SK-N-SH treated with all-trans-retinoic acid at 6 μM for 48 hours (cell line): ENCODE data around the gene ZCCHC24.

Experiments
- ATAC-seq: fragments of 200-7000 bp; cut with Tn5 transposase; 3 replicates; pipeline ENCODE4 v1.9.1; 2020; ENCODE audit warnings: mild to moderate bottlenecking, moderate library complexity
- ESRRG ChIP-seq: fragments of 250-450 bp; sonication (Bioruptor Pico); IDR thresholded peaks from 2 replicates; pipeline ENCODE4 v1.6.1; 2021; ENCODE audit warnings: mild to moderate bottlenecking
- GLIS3 ChIP-seq: fragments of 250-450 bp; sonication (Bioruptor Pico); IDR thresholded peaks from 2 replicates; pipeline ENCODE4 v1.5.0; 2020; ENCODE audit warnings: mild to moderate bottlenecking, moderate library complexity
- ISL1 ChIP-seq: fragments of 250-450 bp; sonication (Bioruptor Pico); IDR thresholded peaks from 2 replicates; pipeline ENCODE4 v2.1.2; 2022; ENCODE audit warnings: mild to moderate bottlenecking, moderate library complexity
- OSR1 ChIP-seq: fragments of 250-450 bp; sonication (Bioruptor Pico); IDR thresholded peaks from 2 replicates; pipeline ENCODE4 v1.8.0; 2022; ENCODE audit warnings: moderate library complexity, mild to moderate bottlenecking, inconsistent platforms
- PPARA ChIP-seq: fragments of 250-450 bp; sonication (Bioruptor Pico); IDR thresholded peaks from 2 replicates; pipeline ENCODE4 v1.5.0; 2020; ENCODE audit warnings: mild to moderate bottlenecking, borderline replicate concordance
- SNAI2 ChIP-seq: fragments of 250-450 bp; sonication (Bioruptor Pico); IDR thresholded peaks from 2 replicates; pipeline ENCODE4 v1.5.0; 2020; ENCODE audit warnings: mild to moderate bottlenecking, moderate library complexity
- TCF4 ChIP-seq: fragments of 250-450 bp; sonication (Bioruptor Pico); IDR thresholded peaks from 2 replicates; pipeline ENCODE4 v1.8.0; 2021; ENCODE audit warnings: mild to moderate bottlenecking, moderate library complexity, borderline replicate concordance
- TOX ChIP-seq: fragments of 250-450 bp; sonication (Bioruptor Pico); IDR thresholded peaks from 2 replicates; pipeline ENCODE4 v1.8.0; 2021; ENCODE audit warnings: mild to moderate bottlenecking, moderate library complexity, borderline replicate concordance
- ZC3H10 ChIP-seq: fragments of 250-450 bp; sonication (Bioruptor Pico); IDR thresholded peaks from 2 replicates; pipeline ENCODE4 v1.5.1; 2021; ENCODE audit warnings: mild to moderate bottlenecking, moderate library complexity
- ZNF565 ChIP-seq: fragments of 450-650 bp; formaldehyde crosslinking; conservative IDR thresholded peaks from 2 replicates; pipeline ENCODE4 v1.5.0; 2020; ENCODE audit warnings: low read depth, mild to moderate bottlenecking, moderate library complexity
- TF ChIP-seq, protein P1 (sequence below): fragments of 250-450 bp; sonication (Bioruptor Pico); IDR thresholded peaks from 2 replicates; pipeline ENCODE4 v1.5.1; 2020; ENCODE audit warnings: low read depth, mild to moderate bottlenecking, moderate library complexity
- TF ChIP-seq, protein P2 (sequence below): fragments of 250-450 bp; sonication (Bioruptor Pico); IDR thresholded peaks from 2 replicates; pipeline ENCODE4 v1.5.1; 2021; ENCODE audit warnings: mild to moderate bottlenecking, moderate library complexity
- TF ChIP-seq, protein P3 (sequence below): fragments of 250-450 bp; sonication (Bioruptor Pico); IDR thresholded peaks from 2 replicates; pipeline ENCODE4 v1.5.0; 2020; ENCODE audit warnings: mild to moderate bottlenecking, moderate library complexity
- TF ChIP-seq, protein P4 (sequence below): fragments of 250-450 bp; sonication (Bioruptor Pico); IDR thresholded peaks from 2 replicates; pipeline ENCODE4 v1.8.0; 2021; ENCODE audit warnings: low read depth, mild to moderate bottlenecking, moderate library complexity, borderline replicate concordance
- TF ChIP-seq, protein P5 (sequence below): fragments of 250-450 bp; sonication (Bioruptor Pico); IDR thresholded peaks from 2 replicates; pipeline ENCODE4 v1.8.0; 2020; ENCODE audit warnings: mild to moderate bottlenecking, moderate library complexity, borderline replicate concordance

ZCCHC24 gene

DNA sequence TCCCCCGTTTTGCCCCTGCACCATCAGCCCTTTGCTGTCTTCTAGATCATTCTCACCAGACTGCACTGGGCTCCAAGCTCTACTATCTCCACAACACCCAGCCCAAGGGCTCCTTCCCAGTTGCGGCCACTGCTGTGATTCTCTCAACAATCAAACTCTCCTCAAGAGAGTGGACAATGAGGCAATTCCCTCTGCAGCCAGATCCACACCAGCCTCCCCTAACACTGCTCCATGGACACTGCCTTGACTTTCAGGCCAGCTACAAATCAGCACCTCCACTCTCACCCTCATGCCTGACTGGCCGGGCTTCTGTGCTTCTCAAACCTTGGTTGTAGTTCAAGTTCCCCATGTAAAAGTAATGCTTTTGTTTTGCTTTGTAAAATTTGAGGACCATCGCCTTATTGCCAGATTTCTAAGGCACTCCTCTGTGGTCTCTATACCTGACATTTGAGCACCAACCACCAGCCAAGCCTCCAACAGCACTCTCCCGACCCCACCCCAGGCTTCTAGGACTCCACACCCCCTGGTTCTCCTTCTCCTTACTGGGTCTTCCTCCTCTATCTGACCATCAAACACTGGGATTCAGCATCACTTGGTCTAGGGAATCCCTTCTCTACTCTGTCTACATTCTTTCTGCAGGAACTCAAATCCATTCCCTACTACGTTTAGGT is 52.8 kb downstream of the ZCCHC24 start:
- ATAC-seq = no peak
- no peak for TF ChIP-seq TCF4 (CRISPR knock-in tag)
- TF ChIP-seq ISL1 (CRISPR knock-in tag) = no peak
- TF ChIP-seq TOX = no peak
- TF ChIP-seq GLIS3 (CRISPR knock-in tag) = no peak
- no peak for TF ChIP-seq ZNF565 (CRISPR knock-in tag)
- TF ChIP-seq SNAI2 (CRISPR knock-in tag) = no peak
- TF ChIP-seq, protein P1, sequence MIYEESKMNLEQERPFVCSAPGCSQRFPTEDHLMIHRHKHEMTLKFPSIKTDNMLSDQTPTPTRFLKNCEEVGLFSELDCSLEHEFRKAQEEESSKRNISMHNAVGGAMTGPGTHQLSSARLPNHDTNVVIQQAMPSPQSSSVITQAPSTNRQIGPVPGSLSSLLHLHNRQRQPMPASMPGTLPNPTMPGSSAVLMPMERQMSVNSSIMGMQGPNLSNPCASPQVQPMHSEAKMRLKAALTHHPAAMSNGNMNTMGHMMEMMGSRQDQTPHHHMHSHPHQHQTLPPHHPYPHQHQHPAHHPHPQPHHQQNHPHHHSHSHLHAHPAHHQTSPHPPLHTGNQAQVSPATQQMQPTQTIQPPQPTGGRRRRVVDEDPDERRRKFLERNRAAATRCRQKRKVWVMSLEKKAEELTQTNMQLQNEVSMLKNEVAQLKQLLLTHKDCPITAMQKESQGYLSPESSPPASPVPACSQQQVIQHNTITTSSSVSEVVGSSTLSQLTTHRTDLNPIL = no peak
- TF ChIP-seq, protein P2, sequence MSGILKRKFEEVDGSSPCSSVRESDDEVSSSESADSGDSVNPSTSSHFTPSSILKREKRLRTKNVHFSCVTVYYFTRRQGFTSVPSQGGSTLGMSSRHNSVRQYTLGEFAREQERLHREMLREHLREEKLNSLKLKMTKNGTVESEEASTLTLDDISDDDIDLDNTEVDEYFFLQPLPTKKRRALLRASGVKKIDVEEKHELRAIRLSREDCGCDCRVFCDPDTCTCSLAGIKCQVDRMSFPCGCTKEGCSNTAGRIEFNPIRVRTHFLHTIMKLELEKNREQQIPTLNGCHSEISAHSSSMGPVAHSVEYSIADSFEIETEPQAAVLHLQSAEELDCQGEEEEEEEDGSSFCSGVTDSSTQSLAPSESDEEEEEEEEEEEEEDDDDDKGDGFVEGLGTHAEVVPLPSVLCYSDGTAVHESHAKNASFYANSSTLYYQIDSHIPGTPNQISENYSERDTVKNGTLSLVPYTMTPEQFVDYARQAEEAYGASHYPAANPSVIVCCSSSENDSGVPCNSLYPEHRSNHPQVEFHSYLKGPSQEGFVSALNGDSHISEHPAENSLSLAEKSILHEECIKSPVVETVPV (CRISPR knock-in tag) = no peak
- TF ChIP-seq ZC3H10 (CRISPR knock-in tag) = no peak
- TF ChIP-seq PPARA (CRISPR knock-in tag) = no peak
- TF ChIP-seq, protein P3, sequence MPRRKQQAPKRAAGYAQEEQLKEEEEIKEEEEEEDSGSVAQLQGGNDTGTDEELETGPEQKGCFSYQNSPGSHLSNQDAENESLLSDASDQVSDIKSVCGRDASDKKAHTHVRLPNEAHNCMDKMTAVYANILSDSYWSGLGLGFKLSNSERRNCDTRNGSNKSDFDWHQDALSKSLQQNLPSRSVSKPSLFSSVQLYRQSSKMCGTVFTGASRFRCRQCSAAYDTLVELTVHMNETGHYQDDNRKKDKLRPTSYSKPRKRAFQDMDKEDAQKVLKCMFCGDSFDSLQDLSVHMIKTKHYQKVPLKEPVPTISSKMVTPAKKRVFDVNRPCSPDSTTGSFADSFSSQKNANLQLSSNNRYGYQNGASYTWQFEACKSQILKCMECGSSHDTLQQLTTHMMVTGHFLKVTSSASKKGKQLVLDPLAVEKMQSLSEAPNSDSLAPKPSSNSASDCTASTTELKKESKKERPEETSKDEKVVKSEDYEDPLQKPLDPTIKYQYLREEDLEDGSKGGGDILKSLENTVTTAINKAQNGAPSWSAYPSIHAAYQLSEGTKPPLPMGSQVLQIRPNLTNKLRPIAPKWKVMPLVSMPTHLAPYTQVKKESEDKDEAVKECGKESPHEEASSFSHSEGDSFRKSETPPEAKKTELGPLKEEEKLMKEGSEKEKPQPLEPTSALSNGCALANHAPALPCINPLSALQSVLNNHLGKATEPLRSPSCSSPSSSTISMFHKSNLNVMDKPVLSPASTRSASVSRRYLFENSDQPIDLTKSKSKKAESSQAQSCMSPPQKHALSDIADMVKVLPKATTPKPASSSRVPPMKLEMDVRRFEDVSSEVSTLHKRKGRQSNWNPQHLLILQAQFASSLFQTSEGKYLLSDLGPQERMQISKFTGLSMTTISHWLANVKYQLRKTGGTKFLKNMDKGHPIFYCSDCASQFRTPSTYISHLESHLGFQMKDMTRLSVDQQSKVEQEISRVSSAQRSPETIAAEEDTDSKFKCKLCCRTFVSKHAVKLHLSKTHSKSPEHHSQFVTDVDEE (CRISPR knock-in tag) = no peak
- no peak for TF ChIP-seq ESRRG (CRISPR knock-in tag)
- TF ChIP-seq, protein P4, sequence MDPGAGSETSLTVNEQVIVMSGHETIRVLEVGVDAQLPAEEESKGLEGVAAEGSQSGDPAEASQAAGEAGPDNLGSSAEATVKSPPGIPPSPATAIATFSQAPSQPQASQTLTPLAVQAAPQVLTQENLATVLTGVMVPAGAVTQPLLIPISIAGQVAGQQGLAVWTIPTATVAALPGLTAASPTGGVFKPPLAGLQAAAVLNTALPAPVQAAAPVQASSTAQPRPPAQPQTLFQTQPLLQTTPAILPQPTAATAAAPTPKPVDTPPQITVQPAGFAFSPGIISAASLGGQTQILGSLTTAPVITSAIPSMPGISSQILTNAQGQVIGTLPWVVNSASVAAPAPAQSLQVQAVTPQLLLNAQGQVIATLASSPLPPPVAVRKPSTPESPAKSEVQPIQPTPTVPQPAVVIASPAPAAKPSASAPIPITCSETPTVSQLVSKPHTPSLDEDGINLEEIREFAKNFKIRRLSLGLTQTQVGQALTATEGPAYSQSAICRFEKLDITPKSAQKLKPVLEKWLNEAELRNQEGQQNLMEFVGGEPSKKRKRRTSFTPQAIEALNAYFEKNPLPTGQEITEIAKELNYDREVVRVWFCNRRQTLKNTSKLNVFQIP (CRISPR knock-in tag) = no peak

DNA sequence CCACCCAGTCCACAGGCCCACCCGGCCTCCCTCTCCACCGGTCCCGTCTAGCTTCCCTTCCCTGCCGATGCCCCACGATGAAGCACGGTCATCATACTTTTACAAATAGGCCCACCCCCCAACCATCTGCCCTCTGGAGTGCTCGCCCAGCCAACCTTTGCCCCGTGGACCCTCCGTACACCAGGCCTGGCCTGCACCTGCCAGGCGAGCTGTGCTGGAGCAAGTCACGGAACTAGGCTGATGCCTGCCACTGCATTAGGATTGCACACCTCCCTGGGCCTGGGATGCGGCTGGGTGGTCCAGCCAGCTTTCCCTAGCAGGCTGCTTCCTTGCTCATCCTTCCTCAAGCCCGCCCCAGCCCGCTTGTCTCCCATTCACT is 53.4 kb downstream of the ZCCHC24 start:
- TF ChIP-seq GLIS3 (CRISPR knock-in tag) (no peak), ZNF565 (CRISPR knock-in tag) (no peak), ZC3H10 (CRISPR knock-in tag) (no peak), OSR1 (CRISPR knock-in tag) (no peak)
- TF ChIP-seq, protein P1 = no peak
- TF ChIP-seq, protein P2 (CRISPR knock-in tag) = no peak
- TF ChIP-seq, protein P5, sequence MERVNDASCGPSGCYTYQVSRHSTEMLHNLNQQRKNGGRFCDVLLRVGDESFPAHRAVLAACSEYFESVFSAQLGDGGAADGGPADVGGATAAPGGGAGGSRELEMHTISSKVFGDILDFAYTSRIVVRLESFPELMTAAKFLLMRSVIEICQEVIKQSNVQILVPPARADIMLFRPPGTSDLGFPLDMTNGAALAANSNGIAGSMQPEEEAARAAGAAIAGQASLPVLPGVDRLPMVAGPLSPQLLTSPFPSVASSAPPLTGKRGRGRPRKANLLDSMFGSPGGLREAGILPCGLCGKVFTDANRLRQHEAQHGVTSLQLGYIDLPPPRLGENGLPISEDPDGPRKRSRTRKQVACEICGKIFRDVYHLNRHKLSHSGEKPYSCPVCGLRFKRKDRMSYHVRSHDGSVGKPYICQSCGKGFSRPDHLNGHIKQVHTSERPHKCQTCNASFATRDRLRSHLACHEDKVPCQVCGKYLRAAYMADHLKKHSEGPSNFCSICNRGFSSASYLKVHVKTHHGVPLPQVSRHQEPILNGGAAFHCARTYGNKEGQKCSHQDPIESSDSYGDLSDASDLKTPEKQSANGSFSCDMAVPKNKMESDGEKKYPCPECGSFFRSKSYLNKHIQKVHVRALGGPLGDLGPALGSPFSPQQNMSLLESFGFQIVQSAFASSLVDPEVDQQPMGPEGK = no peak
- TF ChIP-seq, protein P4 (CRISPR knock-in tag) = no peak
- ATAC-seq = no peak
